ENCODE results near the gene ZRANB1. TPM values are rescaled to one million over a fixed set of nuclear protein-coding genes. Genes with fewer than 3 reads are reported as not detected.

Gene ZRANB1
- polyA plus RNA-seq, 1 experiment: 36.9 TPM

DNA sequence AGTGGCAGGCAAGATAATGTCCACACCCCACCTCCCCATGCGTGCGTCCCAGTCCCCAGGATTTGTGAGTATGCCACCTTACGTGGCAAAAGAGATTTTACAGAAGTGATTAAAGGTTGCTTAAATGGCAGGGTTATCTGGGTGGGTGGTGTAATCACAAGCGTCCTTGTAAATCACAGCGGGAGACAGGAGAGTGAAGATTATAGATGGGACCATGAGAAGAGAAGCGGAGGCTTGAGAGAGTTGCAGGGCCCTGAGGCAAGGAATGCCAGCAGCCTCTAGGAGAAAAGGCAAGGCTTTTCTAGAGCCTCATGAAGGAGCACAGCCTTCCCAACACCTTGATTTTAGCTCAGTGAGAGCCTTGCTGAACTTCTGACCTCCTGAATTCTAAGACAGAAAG, 10.2 kb downstream of the ZRANB1 start:
- CTCF ChIA-PET: no interaction called here
- Histone ChIP-seq H3K9me3 (ENCODE audit: control insufficient read depth, insufficient read depth, low read length) (no peaks in the 10 kb centered on the region), H3K27me3 (ENCODE audit: control insufficient read depth, insufficient read depth, low read length) (no peaks in the 10 kb centered on the region), H3K27ac (ENCODE audit: low read depth, low read length) (no peak overlapping the region), H3K4me3 (ENCODE audit: low read depth, low read length) (no peak overlapping the region)
- POLR2A ChIA-PET: no interaction called here
- no peak for DNase-seq (ENCODE audit: low read depth, low spot score)
- TF ChIP-seq, protein P1, sequence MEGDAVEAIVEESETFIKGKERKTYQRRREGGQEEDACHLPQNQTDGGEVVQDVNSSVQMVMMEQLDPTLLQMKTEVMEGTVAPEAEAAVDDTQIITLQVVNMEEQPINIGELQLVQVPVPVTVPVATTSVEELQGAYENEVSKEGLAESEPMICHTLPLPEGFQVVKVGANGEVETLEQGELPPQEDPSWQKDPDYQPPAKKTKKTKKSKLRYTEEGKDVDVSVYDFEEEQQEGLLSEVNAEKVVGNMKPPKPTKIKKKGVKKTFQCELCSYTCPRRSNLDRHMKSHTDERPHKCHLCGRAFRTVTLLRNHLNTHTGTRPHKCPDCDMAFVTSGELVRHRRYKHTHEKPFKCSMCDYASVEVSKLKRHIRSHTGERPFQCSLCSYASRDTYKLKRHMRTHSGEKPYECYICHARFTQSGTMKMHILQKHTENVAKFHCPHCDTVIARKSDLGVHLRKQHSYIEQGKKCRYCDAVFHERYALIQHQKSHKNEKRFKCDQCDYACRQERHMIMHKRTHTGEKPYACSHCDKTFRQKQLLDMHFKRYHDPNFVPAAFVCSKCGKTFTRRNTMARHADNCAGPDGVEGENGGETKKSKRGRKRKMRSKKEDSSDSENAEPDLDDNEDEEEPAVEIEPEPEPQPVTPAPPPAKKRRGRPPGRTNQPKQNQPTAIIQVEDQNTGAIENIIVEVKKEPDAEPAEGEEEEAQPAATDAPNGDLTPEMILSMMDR (IDR thresholded peaks at IDR 0.05; ENCODE audit: low read depth, low read length): no peak

DNA sequence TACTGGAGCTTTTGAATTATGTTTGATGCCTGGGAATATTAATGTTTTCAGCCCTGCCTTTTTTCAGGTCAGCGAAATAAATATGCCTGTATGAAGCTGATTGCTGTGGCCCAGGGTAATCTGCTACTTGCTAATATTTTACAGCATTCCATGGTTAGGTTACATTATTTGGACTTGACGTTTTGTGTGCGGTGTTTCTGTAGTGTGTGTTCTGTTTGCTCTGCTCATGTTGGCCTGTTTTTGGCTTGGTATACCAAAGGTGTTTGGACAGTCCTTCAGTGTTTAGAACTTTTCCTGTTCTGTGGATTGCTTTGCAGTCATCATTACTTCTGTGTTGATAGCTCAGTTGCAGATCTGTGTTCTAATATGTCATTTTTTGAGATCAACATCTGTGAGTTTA, 11.5 kb downstream of the ZRANB1 start:
- H3K9me3 ChIP-seq (ENCODE audit: control insufficient read depth, insufficient read depth, low read length): no peaks in the 10 kb centered on the region
- ChIA-PET CTCF (no interaction called here), POLR2A (no interaction called here)
- H3K27ac ChIP-seq (ENCODE audit: low read depth, low read length): no peak overlapping the region
- TF ChIP-seq, protein P1 (IDR thresholded peaks at IDR 0.05; ENCODE audit: low read depth, low read length): no peak
- H3K4me3 ChIP-seq (ENCODE audit: low read depth, low read length): no peak overlapping the region
- no peak for DNase-seq (ENCODE audit: low read depth, low spot score)
- H3K27me3 ChIP-seq (ENCODE audit: control insufficient read depth, insufficient read depth, low read length): no peaks in the 10 kb centered on the region

DNA sequence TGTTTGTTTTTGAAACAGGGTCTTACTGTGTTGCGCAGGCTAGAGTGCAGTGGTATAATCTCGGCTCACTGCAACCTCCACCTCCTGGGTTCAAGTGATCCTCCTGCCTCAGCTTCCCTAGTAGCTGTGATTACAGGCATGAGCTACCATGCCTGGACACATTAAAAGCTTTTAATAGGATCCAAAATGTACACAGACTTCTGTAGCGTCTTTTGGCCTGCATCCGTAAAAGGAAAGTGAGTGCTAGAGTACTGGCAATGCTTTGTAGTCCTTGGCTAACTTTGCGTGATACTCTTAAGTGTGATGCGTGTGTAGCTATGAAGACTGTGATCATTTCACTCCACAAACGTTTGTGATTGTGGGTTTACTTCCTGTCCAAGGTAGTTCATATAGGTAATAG, 13.3 kb downstream of the ZRANB1 start:
- no peak overlapping the region for H3K4me3 ChIP-seq (ENCODE audit: low read depth, low read length)
- no peaks in the 10 kb centered on the region for H3K9me3 ChIP-seq (ENCODE audit: control insufficient read depth, insufficient read depth, low read length)
- ChIA-PET POLR2A (interaction anchor here (0.7 kb wide), 1 partner anchor 18 kb away, joined by 3 read pairs; no protein-coding TSS in a partner anchor), CTCF (interaction anchor here (1.2 kb wide), 1 partner anchor 93 kb away, joined by 4 read pairs; no protein-coding TSS in a partner anchor)
- TF ChIP-seq, protein P1 (IDR thresholded peaks at IDR 0.05; ENCODE audit: low read depth, low read length): no peak
- no peak for DNase-seq (ENCODE audit: low read depth, low spot score)
- H3K27ac ChIP-seq (ENCODE audit: low read depth, low read length): no peak overlapping the region
- no peaks in the 10 kb centered on the region for H3K27me3 ChIP-seq (ENCODE audit: control insufficient read depth, insufficient read depth, low read length)

DNA sequence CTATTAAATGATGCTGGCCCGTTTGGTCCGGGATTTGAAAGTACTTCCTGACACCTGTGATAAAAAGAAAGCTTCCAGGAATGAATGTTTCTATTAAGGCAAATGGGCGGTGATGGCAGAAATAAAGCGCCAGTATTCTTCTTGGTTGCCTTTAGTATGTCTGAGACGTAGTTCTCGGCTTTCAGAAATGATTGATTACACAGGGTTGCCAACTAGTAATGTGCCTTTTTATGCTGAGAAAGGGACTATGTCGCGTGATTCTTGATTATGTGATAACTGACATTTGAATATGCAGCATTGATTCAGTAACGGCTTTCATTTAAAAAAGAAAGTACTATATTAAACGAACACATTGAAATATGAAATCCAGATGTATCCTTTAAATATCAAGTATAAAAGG, 13.9 kb downstream of the ZRANB1 start:
- DNase-seq (ENCODE audit: low read depth, low spot score): no peak
- Histone ChIP-seq H3K4me3 (ENCODE audit: low read depth, low read length) (no peak overlapping the region), H3K27me3 (ENCODE audit: control insufficient read depth, insufficient read depth, low read length) (no peaks in the 10 kb centered on the region), H3K9me3 (ENCODE audit: control insufficient read depth, insufficient read depth, low read length) (no peaks in the 10 kb centered on the region), H3K27ac (ENCODE audit: low read depth, low read length) (no peak overlapping the region)
- ChIA-PET CTCF (no interaction called here), POLR2A (no interaction called here)
- TF ChIP-seq, protein P1 (IDR thresholded peaks at IDR 0.05; ENCODE audit: low read depth, low read length): no peak

DNA sequence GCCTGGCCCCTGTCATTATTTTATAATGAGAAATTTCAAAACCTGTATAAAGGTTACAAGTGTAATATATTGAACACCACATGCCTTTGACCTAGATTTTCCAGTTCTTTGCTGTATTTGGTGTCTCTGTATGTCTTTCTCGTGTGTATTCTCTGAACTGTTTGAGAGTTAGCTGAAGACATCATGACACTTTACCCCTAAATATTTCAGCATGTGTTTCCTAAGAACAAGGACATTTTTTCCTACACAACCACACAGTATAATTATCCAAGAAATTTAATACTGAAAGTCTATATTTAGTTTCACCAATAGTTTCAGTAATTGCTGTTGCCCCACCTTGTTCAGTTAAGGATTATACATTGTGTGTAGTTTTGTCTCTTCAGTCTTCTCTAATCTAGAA, 14.8 kb downstream of the ZRANB1 start:
- Histone ChIP-seq H3K9me3 (ENCODE audit: control insufficient read depth, insufficient read depth, low read length) (no peaks in the 10 kb centered on the region), H3K27me3 (ENCODE audit: control insufficient read depth, insufficient read depth, low read length) (no peaks in the 10 kb centered on the region), H3K4me3 (ENCODE audit: low read depth, low read length) (no peak overlapping the region), H3K27ac (ENCODE audit: low read depth, low read length) (no peak overlapping the region)
- TF ChIP-seq, protein P1 (IDR thresholded peaks at IDR 0.05; ENCODE audit: low read depth, low read length): no peak
- DNase-seq (ENCODE audit: low read depth, low spot score): no peak
- CTCF ChIA-PET: no interaction called here
- POLR2A ChIA-PET: no interaction called here
